HepG2 (cell line): ENCODE measurements around the gene LPXN. TPM values are rescaled to one million over a fixed set of nuclear protein-coding genes. Genes with fewer than 3 reads are reported as not detected.

Experiments
- ARID3A ChIP-seq: IDR thresholded peaks from 2 replicates; pipeline ENCODE4 v1.6.1; 2012; ENCODE audit warnings: low read depth, low read length, improper control_type of control experiment
- MBNL3 ChIP-seq: fragments of 250-450 bp; sonication (Bioruptor Pico); conservative IDR thresholded peaks from 2 replicates; pipeline ENCODE4 v1.8.0; 2022; ENCODE audit warnings: mild to moderate bottlenecking, inconsistent platforms
- MEIS1 ChIP-seq: sonication (generic); formaldehyde crosslinking; IDR thresholded peaks from 2 replicates; pipeline ENCODE4 v1.9.0; 2021; ENCODE audit warnings: mild to moderate bottlenecking, missing genetic modification reagents, moderate library complexity, borderline replicate concordance
- MIER2 ChIP-seq: IDR thresholded peaks from 2 replicates; pipeline ENCODE4 v1.6.1; 2016; ENCODE audit warnings: missing biosample characterization, missing genetic modification reagents
- NAIF1 ChIP-seq: sonication (generic); formaldehyde crosslinking; IDR thresholded peaks from 2 replicates; pipeline ENCODE4 v1.5.0; 2020; ENCODE audit warnings: mild to moderate bottlenecking, missing genetic modification reagents, borderline replicate concordance
- PLSCR1 ChIP-seq: sonication (generic); formaldehyde crosslinking; IDR thresholded peaks from 2 replicates; pipeline ENCODE4 v1.5.0; 2020; ENCODE audit warnings: missing genetic modification reagents, mild to moderate bottlenecking, borderline replicate concordance
- POLR2AphosphoS5 ChIP-seq: IDR thresholded peaks from 2 replicates; pipeline ENCODE4 v1.6.1; 2012; ENCODE audit warnings: low read depth, low read length
- RORA ChIP-seq: sonication (generic); formaldehyde crosslinking; IDR thresholded peaks from 2 replicates; pipeline ENCODE4 v1.5.0; 2020; ENCODE audit warnings: mild to moderate bottlenecking, missing genetic modification reagents, moderate library complexity
- SMARCE1 ChIP-seq: fragments of 450-650 bp; IDR thresholded peaks from 2 replicates; pipeline ENCODE4 v1.6.1; 2017; ENCODE audit warnings: borderline replicate concordance
- SP1 ChIP-seq, 2 experiments: fragments of 450-650 bp in 1 of 2; sonication (generic) in 1 of 2; formaldehyde crosslinking in 1 of 2; IDR thresholded peaks; 2 replicates each; pipeline versions ENCODE4 v1.4.0 to v1.6.1; 2016 to 2020; ENCODE audit warnings: missing genetic modification reagents in 1 of 2
- SP2 ChIP-seq: sonication (generic); formaldehyde crosslinking; IDR thresholded peaks from 2 replicates; pipeline ENCODE4 v1.5.1; 2020; ENCODE audit warnings: mild to moderate bottlenecking, missing genetic modification reagents
- ZBTB38 ChIP-seq: sonication (generic); formaldehyde crosslinking; IDR thresholded peaks from 2 replicates; pipeline ENCODE4 v1.5.1; 2020; ENCODE audit warnings: mild to moderate bottlenecking, missing genetic modification reagents
- ZGPAT ChIP-seq: IDR thresholded peaks from 2 replicates; pipeline ENCODE4 v1.6.1; 2016; ENCODE audit warnings: mild to moderate bottlenecking
- ZNF121 ChIP-seq: sonication (generic); formaldehyde crosslinking; IDR thresholded peaks from 2 replicates; pipeline ENCODE4 v1.5.0; 2020; ENCODE audit warnings: mild to moderate bottlenecking, missing genetic modification reagents
- ZNF24 ChIP-seq: fragments of 450-650 bp; IDR thresholded peaks from 2 replicates; pipeline ENCODE4 v1.6.1; 2017; ENCODE audit warnings: antibody characterized with exemption, mild to moderate bottlenecking
- ZNF3 ChIP-seq: IDR thresholded peaks from 2 replicates; pipeline ENCODE4 v1.7.0; 2017; ENCODE audit warnings: inconsistent platforms
- ZNF407 ChIP-seq: sonication (generic); formaldehyde crosslinking; IDR thresholded peaks from one replicate; pipeline ENCODE4 v1.5.1; 2020; ENCODE audit warnings: mild to moderate bottlenecking, missing genetic modification reagents; ENCODE audit errors: not compliant biosample characterization
- polyA plus RNA-seq, 8 experiments: library from polyadenylated mRNA; depleted of rRNA in 3 of 8; stranded (reverse) in 7 of 8; unstranded in 1 of 8; fragments of >200 nt; fragmentation: Illumina TruSeq in 4 of 8; extraction: Trizol in 4 of 8; gene quantifications; 2 replicates each; pipeline versions ENCODE4 v1.2.1 to v1.2.3, GENCODE V29; 2011 to 2016; ENCODE audit warnings: low read depth in 4 of 8, missing spikeins in 1 of 8, mixed read lengths in 1 of 8; ENCODE audit not compliant: insufficient read depth in 1 of 8
- total RNA-seq, 5 experiments: library from RNA; depleted of rRNA; stranded (reverse); fragments of >200 nt; fragmentation: Illumina TruSeq; extraction: Trizol; gene quantifications; 2 replicates each; pipeline ENCODE4 v1.2.3, GENCODE V29; 2016; ENCODE audit warnings: low read depth in 1 of 5

LPXN gene
- total and polyA plus RNA-seq, 2 of the 13 experiments (the other 11 are each of a cell fraction or from before 2014, with no cell fraction given) = 1.7 to 3.5 TPM

- TF ChIP-seq PLSCR1 = no peak
- no peak for TF ChIP-seq ZNF3 (CRISPR knock-in tag)
- TF ChIP-seq ZNF121 = no peak
- no peak; the same call in 1 of the 2 replicates for TF ChIP-seq POLR2AphosphoS5
- peak; percentile 91 for TF ChIP-seq SP1 (IDR thresholded peaks at IDR 0.05)
- TF ChIP-seq SP1 (CRISPR knock-in tag; IDR thresholded peaks at IDR 0.05) = no peak
- no peak for TF ChIP-seq NAIF1 (CRISPR knock-in tag)
- no peak for TF ChIP-seq ZBTB38 (CRISPR knock-in tag)
- no peak for TF ChIP-seq RORA (CRISPR knock-in tag)
- no peak for TF ChIP-seq ZNF407 (CRISPR knock-in tag)
- TF ChIP-seq MIER2 (CRISPR knock-in tag) = no peak; the same call in 1 of the 2 replicates
- no peak for TF ChIP-seq ZNF24
- TF ChIP-seq MBNL3 (CRISPR knock-in tag) = no peak
- no peak for TF ChIP-seq ZGPAT
- TF ChIP-seq SP2 (CRISPR knock-in tag) = peak; percentile 85
- TF ChIP-seq ARID3A = no peak
- no peak for TF ChIP-seq MEIS1 (CRISPR knock-in tag)
- TF ChIP-seq SMARCE1 = no peak
These were observed 3.1 kb upstream of the LPXN start, which contains the start of gene ZFP91 (continued) for GRCh38 chr11:58578635-58579191.
